ENCODE measurements around the gene DENR.

DNA sequence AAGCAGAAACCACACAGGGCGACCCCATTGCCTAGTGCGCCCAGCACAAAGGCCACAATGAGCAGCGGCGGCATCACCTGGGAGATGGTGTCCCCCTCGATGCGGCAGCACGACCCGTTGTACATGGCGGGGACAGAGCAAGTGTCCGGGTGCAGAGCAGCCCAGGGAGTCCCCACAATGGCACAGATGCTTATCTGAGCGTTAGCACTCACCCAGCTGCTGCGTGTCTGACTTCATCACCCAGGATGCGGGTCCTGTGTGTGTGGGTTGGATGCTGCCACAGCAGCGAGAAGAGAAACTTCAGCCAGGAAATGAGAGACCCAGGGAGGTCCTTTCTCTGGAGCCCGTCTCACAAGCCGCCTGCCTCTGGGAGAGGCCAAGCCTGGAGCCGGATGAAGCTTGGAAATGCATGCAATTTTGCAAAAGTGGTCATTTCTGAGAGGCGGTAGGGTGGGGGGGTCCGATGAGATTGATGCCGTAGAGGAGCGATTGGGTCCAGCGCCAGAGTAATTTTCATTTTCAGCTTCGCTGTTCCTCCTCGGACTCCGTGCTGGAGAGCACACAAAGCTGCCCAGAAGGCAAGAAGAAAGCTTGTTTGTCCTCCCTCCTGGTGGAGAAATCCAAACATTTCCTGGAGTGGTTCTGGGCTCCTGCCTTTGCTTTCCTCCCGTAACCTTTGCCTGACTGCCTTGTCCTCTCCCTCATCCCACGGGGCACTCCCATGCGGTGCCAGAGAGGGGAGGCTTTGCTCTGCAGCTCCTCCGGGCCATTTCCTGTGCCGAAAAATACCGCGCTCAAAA, 22.2 kb upstream of the DENR start, which contains the start of gene HCAR1:
- TF ChIP-seq, protein P1, sequence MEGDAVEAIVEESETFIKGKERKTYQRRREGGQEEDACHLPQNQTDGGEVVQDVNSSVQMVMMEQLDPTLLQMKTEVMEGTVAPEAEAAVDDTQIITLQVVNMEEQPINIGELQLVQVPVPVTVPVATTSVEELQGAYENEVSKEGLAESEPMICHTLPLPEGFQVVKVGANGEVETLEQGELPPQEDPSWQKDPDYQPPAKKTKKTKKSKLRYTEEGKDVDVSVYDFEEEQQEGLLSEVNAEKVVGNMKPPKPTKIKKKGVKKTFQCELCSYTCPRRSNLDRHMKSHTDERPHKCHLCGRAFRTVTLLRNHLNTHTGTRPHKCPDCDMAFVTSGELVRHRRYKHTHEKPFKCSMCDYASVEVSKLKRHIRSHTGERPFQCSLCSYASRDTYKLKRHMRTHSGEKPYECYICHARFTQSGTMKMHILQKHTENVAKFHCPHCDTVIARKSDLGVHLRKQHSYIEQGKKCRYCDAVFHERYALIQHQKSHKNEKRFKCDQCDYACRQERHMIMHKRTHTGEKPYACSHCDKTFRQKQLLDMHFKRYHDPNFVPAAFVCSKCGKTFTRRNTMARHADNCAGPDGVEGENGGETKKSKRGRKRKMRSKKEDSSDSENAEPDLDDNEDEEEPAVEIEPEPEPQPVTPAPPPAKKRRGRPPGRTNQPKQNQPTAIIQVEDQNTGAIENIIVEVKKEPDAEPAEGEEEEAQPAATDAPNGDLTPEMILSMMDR (IDR thresholded peaks at IDR 0.05), result no peak
- no peak for TF ChIP-seq POLR2A (IDR thresholded peaks at IDR 0.05)

Measured in adrenal gland (tissue), 5 donors.